GM21786 (cell line): ENCODE measurements around the gene PPIG.
"Not testable (repeated sequence)": the region's sequence is repeated elsewhere in the genome, so short reads cannot be mapped to it uniquely, and the experiment has no call there.

Experiments
- ATAC-seq: cut with Tn5 transposase; IDR thresholded peaks from one replicate; pipeline ENCODE4 v1.9.1; 2021; ENCODE audit not compliant: unreplicated experiment

The PPIG gene

DNA sequence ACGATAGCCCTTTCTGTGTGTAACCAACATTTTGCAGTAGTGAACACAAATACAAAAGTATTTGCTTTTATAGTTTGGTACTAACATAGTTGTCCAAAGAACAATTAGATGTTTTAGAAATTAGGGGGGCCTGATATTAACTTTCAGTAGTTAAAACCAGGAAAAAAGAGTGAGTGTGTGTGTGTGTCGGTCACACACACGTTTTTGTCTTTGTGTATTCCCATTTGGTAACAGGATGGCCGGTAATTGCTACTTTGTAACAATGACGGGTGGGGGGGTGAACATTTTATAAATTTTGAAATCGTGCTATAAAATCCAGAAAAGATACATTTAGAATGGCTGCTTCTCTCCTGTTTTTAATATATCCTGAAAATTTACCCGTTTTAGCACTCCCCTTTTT lies 1.5 kb downstream of the PPIG start:
- no peak for ATAC-seq

DNA sequence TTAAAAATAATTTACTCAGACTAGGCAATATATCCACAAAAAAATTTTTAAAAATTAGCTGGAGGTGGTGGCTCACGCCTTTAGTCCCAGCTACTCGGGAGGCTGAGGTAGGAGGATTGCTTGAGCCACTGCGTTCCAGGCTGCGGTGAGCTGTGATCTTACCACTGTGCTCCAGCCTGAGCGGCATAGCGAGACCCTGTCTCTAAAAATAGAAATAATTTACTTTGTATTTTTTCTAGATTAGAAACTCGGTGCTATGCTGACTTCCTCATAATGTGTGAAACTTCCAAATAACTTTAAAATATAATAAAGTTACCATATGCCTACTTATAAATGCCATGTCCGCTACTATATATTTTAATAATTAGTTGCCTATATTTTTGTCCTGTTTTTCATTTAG lies 6.7 kb downstream of the PPIG start:
- ATAC-seq: no peak

GRCh38 chr2:169596546-169596945 lies 12.4 kb downstream of the PPIG start:
- not testable (repeated sequence) for ATAC-seq

DNA sequence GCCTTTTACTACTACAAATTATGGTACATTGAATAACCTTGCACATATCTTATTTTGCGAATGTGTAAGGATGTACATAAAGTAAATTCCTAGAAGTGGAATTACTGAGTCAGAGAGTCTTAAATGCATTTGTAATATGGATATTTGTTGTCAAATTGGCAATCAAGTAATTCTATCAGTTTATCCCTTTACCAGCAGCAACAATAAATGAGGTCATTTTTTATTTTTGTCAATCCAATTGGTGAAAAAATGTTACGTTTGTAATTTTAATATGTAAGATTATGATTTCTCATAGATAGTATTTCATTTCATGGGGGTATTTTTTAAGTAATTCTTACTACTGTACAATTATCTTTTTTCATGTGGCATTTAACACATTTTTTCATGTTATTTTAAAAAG lies 14.8 kb downstream of the PPIG start:
- ATAC-seq: no peak

- no peak for ATAC-seq
Observed at GRCh38 chr2:169599568-169599967, 15.4 kb downstream of the PPIG start.

- ATAC-seq: no peak
Observed at GRCh38 chr2:169609264-169609663, 25.1 kb downstream of the PPIG start.

- ATAC-seq: no peak
Observed at GRCh38 chr2:169613876-169614275, 29.7 kb downstream of the PPIG start.

- not testable (repeated sequence) for ATAC-seq
Observed at GRCh38 chr2:169615982-169616381, 31.8 kb downstream of the PPIG start.

GRCh38 chr2:169619946-169620345 lies 35.8 kb downstream of the PPIG start:
- ATAC-seq: no peak

DNA sequence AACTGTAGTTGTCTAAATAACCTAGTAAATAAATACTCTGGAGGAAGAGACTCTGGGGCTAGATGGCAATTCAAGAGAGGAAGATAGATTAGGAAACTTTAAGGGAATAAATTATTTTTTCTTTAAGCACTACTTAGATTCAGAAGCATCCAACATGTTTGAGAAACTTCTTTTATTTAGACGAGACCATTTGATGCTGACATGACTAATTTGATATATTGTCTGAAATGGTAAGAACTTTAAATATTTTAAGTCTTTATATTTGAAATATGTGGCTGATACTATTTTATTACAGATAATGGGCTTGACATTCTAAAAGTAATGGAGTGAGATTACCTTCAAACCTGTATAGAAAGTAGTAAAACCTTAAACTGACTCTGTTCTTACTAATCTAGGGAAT lies 36.4 kb downstream of the PPIG start:
- no peak for ATAC-seq

- no peak for ATAC-seq
Observed at GRCh38 chr2:169623235-169623634, 39.1 kb downstream of the PPIG start.

- ATAC-seq: no peak
Observed at GRCh38 chr2:169625781-169626180, 41.6 kb downstream of the PPIG start.

GRCh38 chr2:169636440-169637097 lies 52.4 kb downstream of the PPIG start:
- ATAC-seq: no peak

DNA sequence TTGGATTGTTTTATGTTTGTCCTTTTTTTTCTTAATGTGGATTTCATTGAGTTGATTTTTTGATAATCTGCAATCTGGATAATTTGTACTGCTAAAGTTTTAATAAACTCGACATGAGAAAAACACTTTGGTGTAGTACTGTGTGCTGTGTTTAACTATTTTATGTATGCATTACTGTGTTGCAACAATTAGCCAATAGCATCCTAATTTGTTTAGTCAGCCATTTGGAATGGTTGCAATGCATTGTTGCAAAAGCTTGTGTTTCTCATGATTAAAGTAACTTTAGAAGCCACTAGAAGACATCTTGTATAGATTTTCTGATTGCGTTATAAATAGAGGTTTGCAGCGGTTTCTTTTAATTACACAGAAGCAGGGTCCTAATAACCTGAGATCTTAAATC lies 53.5 kb downstream of the PPIG start:
- ATAC-seq: no peak

DNA sequence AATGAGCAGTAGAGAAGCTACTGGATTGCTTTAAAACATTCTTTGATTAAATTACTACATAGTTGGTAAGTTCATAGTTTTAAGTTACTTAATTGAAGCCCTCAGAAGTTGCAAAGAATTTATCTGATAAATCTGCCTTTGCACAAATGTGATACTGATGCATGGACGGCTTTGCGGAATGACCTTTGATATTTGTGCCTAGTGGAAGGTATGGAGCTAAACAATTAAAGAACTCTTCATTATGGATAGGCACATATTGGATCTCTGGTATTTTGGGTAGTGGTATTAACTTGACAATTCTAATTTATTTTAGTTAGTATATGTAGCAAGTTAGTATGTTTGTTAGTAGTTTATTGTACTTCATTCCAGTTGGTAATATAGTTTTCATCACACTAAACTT lies 56.0 kb downstream of the PPIG start:
- no peak for ATAC-seq

- no peak for ATAC-seq
Observed at GRCh38 chr2:169641464-169641863, 57.3 kb downstream of the PPIG start.

GRCh38 chr2:169644173-169644572 lies 60.0 kb downstream of the PPIG start:
- ATAC-seq: no peak

DNA sequence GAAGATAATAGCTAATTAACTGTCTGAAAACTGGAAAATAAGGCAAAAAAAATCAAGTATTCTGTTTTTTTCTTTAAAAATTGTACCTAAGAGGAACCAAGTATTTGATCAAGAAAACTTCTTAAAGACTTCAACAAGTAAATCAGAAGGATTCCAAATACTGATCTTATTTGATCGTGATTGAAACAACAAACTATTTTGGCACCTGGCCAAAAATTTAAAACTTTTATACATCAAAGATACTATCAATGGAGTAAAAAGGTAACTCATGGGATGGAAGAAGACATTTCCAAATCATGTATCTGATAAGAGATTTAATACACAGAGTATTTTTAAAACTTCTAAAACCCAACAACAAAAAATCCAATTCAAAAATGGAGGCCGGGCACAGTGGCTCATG lies 63.3 kb downstream of the PPIG start:
- ATAC-seq: no peak

GRCh38 chr2:169649278-169649677 lies 65.1 kb downstream of the PPIG start:
- ATAC-seq: no peak

DNA sequence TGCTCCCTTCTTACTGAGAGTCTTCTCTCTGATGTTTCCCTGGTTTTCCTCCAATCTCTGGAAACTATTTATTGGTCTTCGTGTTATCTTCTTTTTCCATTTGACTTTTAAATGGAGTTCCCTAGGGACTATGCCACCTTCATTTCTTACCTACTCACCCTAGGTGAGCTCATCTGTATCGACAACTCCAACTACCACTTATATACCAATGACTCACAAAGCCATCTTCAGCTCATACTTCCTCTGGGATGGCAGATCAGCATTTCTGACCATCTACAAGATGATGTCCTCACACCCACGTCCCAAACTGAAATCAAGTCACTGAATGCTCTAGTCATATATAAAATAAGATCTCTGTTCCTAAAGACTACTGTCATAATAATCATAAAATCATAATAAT lies 69.5 kb downstream of the PPIG start:
- no peak for ATAC-seq

- ATAC-seq: no peak
Observed at GRCh38 chr2:169656164-169656563, 72.0 kb downstream of the PPIG start.

- no peak for ATAC-seq
Observed at GRCh38 chr2:169658877-169659276, 74.7 kb downstream of the PPIG start.

- ATAC-seq: no peak
Observed at GRCh38 chr2:169659320-169659719, 75.2 kb downstream of the PPIG start.
